ENCODE measurements around the gene OR11A1. TPM values are rescaled to one million over a fixed set of nuclear protein-coding genes. Genes with fewer than 3 reads are reported as not detected.

OR11A1 gene, protein sequence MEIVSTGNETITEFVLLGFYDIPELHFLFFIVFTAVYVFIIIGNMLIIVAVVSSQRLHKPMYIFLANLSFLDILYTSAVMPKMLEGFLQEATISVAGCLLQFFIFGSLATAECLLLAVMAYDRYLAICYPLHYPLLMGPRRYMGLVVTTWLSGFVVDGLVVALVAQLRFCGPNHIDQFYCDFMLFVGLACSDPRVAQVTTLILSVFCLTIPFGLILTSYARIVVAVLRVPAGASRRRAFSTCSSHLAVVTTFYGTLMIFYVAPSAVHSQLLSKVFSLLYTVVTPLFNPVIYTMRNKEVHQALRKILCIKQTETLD
- total RNA-seq: under 1 TPM in 1 of 2 donors, not detected in 1; 0.23 TPM

DNA sequence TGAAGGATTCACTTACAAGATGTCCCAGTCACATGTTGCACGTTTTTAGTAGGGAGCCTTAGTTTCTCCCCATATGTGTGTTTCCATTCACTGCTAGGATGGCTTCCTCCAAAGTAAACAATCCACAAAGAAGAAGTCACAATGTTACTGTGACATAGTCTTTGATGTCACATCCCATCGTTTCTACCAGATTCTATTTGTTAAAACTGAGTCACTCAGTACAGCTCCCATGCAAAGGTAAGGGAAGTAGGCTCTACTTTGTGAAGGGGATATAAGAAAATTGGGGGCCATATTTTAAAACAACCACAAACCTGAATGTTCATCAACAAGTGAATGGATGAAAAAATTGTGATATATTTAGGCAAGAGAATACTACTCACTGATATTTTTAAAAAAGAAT lies at the start of gene OR11A1, which contains the start of gene OR2H1:
Gene OR11A1 (minus strand): TSS at position 101 of the 400 bp plus-strand sequence. CDS start 29,430 bp downstream, outside the sequence.
Gene OR2H1 (plus strand): TSS at position 185 of the 400 bp plus-strand sequence. CDS start 4,615 bp downstream, outside the sequence.
- H3K9me3 ChIP-seq: no peaks in the 10 kb centered on the region
- WGBS: 45% methylated on average over 2 of the region's 2 CpGs
- intact Hi-C loops (cut with DNase I): no loop called here
- no peaks in the 10 kb centered on the region for H3K27me3 ChIP-seq (replicated peaks; ENCODE audit: insufficient read depth)
- H3K4me3 ChIP-seq: no peak within 1 kb of the TSS
- TF ChIP-seq POLR2AphosphoS5 (IDR thresholded peaks at IDR 0.05) (no peak), POLR2A (IDR thresholded peaks at IDR 0.05) (no peak)
- TF ChIP-seq, protein P1, sequence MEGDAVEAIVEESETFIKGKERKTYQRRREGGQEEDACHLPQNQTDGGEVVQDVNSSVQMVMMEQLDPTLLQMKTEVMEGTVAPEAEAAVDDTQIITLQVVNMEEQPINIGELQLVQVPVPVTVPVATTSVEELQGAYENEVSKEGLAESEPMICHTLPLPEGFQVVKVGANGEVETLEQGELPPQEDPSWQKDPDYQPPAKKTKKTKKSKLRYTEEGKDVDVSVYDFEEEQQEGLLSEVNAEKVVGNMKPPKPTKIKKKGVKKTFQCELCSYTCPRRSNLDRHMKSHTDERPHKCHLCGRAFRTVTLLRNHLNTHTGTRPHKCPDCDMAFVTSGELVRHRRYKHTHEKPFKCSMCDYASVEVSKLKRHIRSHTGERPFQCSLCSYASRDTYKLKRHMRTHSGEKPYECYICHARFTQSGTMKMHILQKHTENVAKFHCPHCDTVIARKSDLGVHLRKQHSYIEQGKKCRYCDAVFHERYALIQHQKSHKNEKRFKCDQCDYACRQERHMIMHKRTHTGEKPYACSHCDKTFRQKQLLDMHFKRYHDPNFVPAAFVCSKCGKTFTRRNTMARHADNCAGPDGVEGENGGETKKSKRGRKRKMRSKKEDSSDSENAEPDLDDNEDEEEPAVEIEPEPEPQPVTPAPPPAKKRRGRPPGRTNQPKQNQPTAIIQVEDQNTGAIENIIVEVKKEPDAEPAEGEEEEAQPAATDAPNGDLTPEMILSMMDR (IDR thresholded peaks at IDR 0.05): no peak
- H3K4me1 ChIP-seq (replicated peaks): no peaks in the 10 kb centered on the region
- no peaks in the 10 kb centered on the region for H3K36me3 ChIP-seq
- H3K27ac ChIP-seq: no peak within 1 kb of the TSS
- DNase-seq (ENCODE audit: low spot score): no peak

DNA sequence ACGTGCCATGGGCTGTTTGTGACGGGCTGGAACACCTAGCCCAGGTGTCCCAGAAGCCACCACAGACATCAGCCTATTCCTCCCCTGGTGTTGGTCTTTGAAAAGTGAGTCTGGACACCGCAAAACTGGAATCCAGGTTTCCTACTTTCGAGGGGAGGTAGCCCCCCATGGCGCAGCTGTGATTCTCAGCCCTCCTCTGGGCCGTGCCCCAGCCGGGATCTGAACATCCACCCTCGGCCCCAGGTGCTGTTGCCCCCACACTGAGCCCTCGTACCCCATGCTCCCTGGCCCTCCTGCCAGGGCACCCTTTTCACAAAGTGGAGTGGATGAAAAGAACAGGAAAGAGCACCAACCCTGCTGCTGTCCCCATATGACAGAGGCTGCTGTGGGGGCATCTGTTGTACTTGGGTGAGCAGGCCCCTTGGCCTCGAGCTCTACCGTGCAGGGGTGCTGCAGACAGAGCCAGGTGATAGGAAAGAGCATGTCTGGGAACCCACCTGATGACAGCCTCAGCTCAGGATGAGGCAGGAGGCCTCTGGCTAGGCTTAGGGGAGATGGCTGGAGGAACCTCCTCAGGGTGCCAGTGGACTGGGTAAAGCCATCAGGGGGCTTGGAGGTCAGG lies 49.7 kb upstream of the OR11A1 start:
- Histone ChIP-seq H3K4me3 (no peak overlapping the region), H3K9me3 (no peaks in the 10 kb centered on the region), H3K36me3 (no peaks in the 10 kb centered on the region), H3K27ac (no peak overlapping the region), H3K27me3 (replicated peaks; ENCODE audit: insufficient read depth) (no peaks in the 10 kb centered on the region), H3K4me1 (replicated peaks) (no peaks in the 10 kb centered on the region)
- WGBS: 80% methylated on average over 11 of the region's 11 CpGs
- intact Hi-C loops (cut with DNase I): no loop called here
- DNase-seq (ENCODE audit: low spot score): no peak
- TF ChIP-seq POLR2A (IDR thresholded peaks at IDR 0.05) (no peak), POLR2AphosphoS5 (IDR thresholded peaks at IDR 0.05) (no peak)
- TF ChIP-seq, protein P1 (IDR thresholded peaks at IDR 0.05): no peak

- 100% methylated on average over 3 of the region's 3 CpGs for WGBS
- TF ChIP-seq POLR2AphosphoS5 (IDR thresholded peaks at IDR 0.05) (no peak), POLR2A (IDR thresholded peaks at IDR 0.05) (no peak)
- TF ChIP-seq, protein P1 (IDR thresholded peaks at IDR 0.05): no peak
- DNase-seq (ENCODE audit: low spot score): no peak
- H3K9me3 ChIP-seq: no peaks in the 10 kb centered on the region
- H3K36me3 ChIP-seq: no peaks in the 10 kb centered on the region
- no peaks in the 10 kb centered on the region for H3K4me1 ChIP-seq (replicated peaks)
- H3K27ac ChIP-seq: no peak overlapping the region
- H3K4me3 ChIP-seq: no peak overlapping the region
- H3K27me3 ChIP-seq (replicated peaks; ENCODE audit: insufficient read depth): no peaks in the 10 kb centered on the region
- intact Hi-C loops (cut with DNase I): no loop called here
Observed at GRCh38 chr6:29505808-29506207, 48.9 kb upstream of the OR11A1 start.

DNA sequence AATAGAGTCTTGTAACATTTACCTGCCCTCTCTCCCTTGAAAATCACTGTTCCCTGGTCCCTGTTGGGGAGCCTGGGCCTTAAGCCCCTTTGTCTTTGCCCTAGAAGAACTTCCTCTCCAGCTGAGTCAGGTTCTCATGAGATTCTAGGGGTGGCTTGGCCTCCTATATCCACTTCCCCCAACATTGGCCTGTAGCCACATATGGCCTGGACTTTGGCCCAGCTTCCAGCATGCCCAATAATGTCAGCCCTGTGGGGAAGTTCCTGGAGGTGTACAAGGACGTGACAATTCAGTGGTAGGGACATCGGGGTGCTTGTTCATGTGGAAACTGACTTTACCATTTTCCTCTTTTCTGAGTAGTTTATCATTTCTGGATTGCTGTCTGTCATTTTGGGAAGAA lies 48.1 kb upstream of the OR11A1 start:
- Histone ChIP-seq H3K36me3 (no peaks in the 10 kb centered on the region), H3K4me1 (replicated peaks) (no peaks in the 10 kb centered on the region), H3K9me3 (no peaks in the 10 kb centered on the region), H3K27me3 (replicated peaks; ENCODE audit: insufficient read depth) (no peaks in the 10 kb centered on the region), H3K4me3 (no peak overlapping the region), H3K27ac (no peak overlapping the region)
- WGBS: 71% methylated on average over 2 of the region's 2 CpGs
- intact Hi-C loops (cut with DNase I): no loop called here
- TF ChIP-seq POLR2AphosphoS5 (IDR thresholded peaks at IDR 0.05): no peak
- no peak for DNase-seq (ENCODE audit: low spot score)

DNA sequence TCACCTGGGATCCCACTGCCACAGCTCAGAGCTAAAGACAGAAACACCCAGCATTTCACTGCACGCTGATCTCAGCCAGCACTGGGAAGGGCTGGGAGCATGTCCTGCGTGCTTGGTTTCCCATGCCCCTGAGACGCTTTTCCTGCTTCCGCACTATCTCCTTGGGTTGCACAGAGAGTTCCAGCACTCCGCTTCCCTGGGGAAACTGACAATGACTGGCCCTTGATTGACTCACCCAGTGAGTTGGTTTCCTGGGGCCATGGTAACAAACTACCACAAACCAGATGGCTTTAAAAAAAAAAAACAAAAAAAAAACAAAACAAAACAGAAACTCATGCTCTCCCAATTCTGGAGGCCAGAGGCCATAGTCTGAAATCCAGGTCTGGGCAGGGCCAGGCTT lies 45.7 kb upstream of the OR11A1 start:
- Histone ChIP-seq H3K36me3 (no peaks in the 10 kb centered on the region), H3K4me1 (replicated peaks) (no peaks in the 10 kb centered on the region), H3K9me3 (no peaks in the 10 kb centered on the region), H3K27me3 (replicated peaks; ENCODE audit: insufficient read depth) (no peaks in the 10 kb centered on the region), H3K4me3 (no peak overlapping the region), H3K27ac (no peak overlapping the region)
- DNase-seq (ENCODE audit: low spot score): no peak
- intact Hi-C loops (cut with DNase I): no loop called here
- 90% methylated on average over 5 of the region's 5 CpGs for WGBS
- TF ChIP-seq, protein P1 (IDR thresholded peaks at IDR 0.05): no peak
- no peak for TF ChIP-seq POLR2A (IDR thresholded peaks at IDR 0.05)
- no peak for TF ChIP-seq POLR2AphosphoS5 (IDR thresholded peaks at IDR 0.05)
